ENCODE data around the gene DPEP2.
A peak's percentile ranks its signal among the peaks of the same experiment; 100 is the strongest.

Gene DPEP2

DNA sequence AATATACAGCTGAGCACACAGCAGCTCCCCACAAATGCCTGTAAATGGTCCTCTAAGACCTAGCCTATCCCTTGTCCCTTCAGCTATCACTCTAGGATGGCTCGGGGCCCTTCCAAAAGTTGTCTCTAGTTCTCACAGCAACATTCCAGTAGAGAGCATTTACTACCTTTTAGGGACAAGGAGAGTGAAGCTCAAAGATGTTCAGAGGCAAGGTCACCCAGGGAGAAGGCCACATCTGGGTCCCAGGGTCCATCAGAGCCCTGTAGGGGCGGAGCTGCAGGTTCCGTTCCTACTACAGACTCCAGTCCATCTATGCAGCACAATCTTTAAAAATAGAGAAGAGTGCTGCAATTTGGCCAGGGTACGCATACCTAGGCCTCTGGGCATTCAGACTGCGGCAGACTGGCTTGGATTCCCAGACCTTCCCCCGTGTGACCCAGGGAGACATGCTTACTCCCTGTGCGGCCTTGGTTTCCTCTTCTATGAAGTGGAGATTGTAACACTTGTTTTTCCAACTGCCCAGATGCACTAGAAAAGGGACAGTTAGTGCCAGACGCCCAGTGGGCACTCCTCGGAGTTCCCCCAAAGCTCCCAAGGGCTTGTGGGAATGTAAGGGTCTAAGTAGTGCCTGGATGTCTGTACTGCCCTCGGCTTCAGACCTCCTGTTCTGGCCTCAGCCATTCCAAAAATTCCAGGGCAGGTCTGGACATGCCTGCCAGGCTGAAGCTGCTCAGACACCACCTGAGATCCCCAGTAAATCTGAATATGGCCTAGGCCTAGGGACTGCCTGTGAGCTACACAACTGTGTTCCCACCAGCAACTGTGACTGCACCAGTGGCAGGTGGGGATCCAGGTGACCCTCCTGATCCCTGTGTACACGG is 33.4 kb downstream of the DPEP2 start:
- peak overlapping the region; percentile 99 for H3K4me3 ChIP-seq (ENCODE audit: low read depth, low read length)
- TF ChIP-seq, protein P1, sequence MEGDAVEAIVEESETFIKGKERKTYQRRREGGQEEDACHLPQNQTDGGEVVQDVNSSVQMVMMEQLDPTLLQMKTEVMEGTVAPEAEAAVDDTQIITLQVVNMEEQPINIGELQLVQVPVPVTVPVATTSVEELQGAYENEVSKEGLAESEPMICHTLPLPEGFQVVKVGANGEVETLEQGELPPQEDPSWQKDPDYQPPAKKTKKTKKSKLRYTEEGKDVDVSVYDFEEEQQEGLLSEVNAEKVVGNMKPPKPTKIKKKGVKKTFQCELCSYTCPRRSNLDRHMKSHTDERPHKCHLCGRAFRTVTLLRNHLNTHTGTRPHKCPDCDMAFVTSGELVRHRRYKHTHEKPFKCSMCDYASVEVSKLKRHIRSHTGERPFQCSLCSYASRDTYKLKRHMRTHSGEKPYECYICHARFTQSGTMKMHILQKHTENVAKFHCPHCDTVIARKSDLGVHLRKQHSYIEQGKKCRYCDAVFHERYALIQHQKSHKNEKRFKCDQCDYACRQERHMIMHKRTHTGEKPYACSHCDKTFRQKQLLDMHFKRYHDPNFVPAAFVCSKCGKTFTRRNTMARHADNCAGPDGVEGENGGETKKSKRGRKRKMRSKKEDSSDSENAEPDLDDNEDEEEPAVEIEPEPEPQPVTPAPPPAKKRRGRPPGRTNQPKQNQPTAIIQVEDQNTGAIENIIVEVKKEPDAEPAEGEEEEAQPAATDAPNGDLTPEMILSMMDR (IDR thresholded peaks at IDR 0.05; ENCODE audit: low read depth, low read length) = no peak

DNA sequence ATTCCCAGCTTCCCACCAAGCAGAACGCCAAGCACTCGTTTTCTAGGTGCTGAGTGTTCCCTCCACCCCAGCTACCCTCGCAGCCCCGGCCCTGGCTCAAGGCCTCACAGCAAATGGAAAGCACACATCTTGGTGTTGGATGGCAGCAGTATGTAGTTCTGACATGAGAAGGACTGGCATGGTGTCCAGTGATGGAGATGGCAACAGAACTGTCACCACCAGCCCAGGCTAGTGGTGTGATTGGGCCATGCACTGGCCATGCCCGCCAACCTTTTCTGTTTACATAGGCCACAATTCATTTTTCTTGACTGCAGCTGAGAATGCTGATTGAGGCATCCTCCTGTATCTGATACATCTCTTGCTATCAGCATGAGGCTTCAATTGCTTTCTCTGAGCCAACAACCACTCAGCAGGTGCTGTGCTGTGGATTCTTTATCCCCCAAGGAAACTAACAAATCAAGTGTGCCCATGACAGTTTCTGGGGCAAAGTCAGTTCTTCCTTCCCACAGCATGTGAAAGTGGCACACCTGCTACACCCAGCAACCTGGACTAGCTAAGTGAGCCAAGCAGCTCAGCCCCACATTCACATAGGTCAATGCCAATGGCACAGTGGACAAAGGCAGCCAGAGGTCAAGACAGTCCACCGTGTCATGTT is 34.7 kb downstream of the DPEP2 start:
- TF ChIP-seq, protein P1 (IDR thresholded peaks at IDR 0.05; ENCODE audit: low read depth, low read length) = no peak
- no peak overlapping the region for H3K4me3 ChIP-seq (ENCODE audit: low read depth, low read length)

DNA sequence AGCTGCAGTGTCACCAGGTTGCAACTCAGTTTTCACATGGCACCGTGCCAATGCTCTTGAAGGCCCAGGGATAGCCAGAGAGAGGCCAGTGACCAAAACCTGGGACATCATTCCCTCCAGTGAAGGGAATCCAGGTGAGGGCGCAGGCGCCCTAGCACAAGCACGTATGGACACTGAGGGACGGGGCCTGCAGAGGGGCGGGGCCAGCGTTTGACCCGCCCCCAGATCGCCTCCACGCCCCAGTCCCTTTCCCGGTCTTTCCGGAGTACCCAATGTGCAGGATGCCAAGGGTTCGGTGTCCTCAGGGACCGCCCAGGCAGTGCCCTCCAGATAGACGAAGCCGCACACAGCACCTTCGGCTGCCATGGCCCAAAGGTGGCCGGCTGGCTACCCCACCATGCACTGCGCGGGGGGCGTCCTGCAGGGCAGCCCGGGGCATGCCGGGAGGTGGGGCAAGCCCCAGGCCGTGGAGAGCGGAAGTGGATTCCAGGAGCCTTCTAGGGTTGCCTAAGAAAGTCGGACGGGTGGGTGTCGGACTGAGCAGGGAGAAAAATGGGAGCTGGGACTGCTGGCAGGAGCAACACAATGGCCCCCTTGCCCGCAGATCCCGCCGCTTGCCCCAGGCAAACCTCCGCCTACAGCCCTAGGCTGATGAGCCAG is 35.5 kb downstream of the DPEP2 start:
- TF ChIP-seq, protein P1 (IDR thresholded peaks at IDR 0.05; ENCODE audit: low read depth, low read length) = no peak
- no peak overlapping the region for H3K4me3 ChIP-seq (ENCODE audit: low read depth, low read length)

DNA sequence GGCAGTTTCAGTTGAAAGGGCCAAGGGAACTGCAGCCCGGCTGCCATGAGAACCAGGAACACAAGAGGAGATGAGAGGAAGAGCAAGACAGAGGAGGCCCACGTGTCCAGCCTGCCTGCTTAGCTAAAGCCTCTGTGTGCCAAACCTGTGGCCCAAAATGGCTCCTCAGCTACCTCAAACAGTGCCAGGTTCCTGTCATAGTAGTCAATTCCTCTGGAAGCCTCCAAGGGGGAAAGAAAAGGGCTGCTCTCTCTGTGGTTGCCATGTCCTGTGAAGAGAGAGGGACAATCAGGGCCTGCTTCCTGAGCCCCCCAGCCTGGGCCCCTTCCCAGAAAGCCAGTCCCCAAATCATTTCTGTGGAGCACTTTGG is 36.0 kb downstream of the DPEP2 start:
- TF ChIP-seq, protein P1 (IDR thresholded peaks at IDR 0.05; ENCODE audit: low read depth, low read length) = no peak
- no peak overlapping the region for H3K4me3 ChIP-seq (ENCODE audit: low read depth, low read length)

DNA sequence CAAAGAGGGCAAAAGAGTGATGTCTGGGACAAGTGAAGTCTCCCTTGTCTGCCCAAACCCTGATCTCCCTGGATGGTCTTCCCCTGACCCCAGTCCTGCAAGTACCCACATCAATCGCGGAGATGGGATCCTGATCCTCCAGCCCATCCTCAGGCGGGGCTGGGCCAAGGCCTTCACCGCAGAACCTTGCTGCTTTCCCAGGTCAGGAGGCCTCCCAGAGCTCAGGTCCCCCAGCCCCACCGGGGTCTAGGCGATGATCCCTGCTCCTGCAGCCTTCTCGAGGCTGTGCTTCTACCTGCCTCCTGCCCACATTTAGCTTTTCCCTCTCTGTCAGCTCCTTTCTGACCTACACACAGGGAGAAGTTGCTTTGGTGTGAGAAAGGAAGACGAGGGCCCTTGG is 37.1 kb downstream of the DPEP2 start:
- TF ChIP-seq, protein P1 (IDR thresholded peaks at IDR 0.05; ENCODE audit: low read depth, low read length) = no peak
- no peak overlapping the region for H3K4me3 ChIP-seq (ENCODE audit: low read depth, low read length)

DNA sequence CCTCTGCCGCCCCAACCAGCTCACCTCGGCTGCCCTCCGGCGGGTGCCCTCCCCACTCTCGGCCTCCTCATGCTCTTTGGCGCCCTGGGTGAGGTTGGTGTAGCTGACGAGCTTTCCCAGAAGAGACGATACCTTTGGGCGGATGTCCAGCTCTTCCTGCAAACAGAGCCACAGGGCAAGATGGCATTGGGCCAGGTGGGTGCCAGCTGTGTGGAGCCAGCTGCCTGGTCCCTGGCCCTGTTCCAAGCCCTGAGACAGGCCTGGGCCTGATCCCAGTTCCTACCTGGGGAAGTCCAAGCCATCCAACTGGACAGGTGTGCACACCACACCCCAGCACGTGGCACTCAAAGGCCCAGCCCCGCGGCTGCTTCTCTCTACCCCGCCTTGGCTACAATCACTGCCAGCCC is 37.7 kb downstream of the DPEP2 start:
- TF ChIP-seq, protein P1 (IDR thresholded peaks at IDR 0.05; ENCODE audit: low read depth, low read length) = no peak
- H3K4me3 ChIP-seq (ENCODE audit: low read depth, low read length) = no peak overlapping the region
